Activated naive CD4-positive, alpha-beta T cell treated with anti-CD3 and anti-CD28 coated beads, Interleukin-2, amount 10 ng/mL, durations not matched to agents 7 days and 5 days (primary cell): ENCODE results near the gene FBN3.
"Not testable (repeated sequence)": the region's sequence is repeated elsewhere in the genome, so short reads cannot be mapped to it uniquely, and the experiment has no call there.

Experiments used
- CTCF ChIA-PET: fragments of 350-600 bp; sonication (Branson Sonifier 250); formaldehyde crosslinking; loops from one replicate; lab custom pipeline; 2021; ENCODE audit warnings: antibody characterized with exemption; lab: Charles Lee
- DNase-seq: peaks from one replicate; pipeline ENCODE4 v3.0.0-alpha.2; 2020
- H3K27ac Mint-ChIP-seq: one replicate; pipeline ENCODE4 v1.8.0; 2021; ENCODE audit warnings: mild to moderate bottlenecking, moderate library complexity, mixed read lengths
- H3K27me3 Mint-ChIP-seq: one replicate; pipeline ENCODE4 v1.8.0; 2021; ENCODE audit warnings: mild to moderate bottlenecking, mixed read lengths
- H3K36me3 Mint-ChIP-seq: one replicate; pipeline ENCODE4 v1.8.0; 2021; ENCODE audit warnings: mixed read lengths
- H3K4me1 Mint-ChIP-seq: one replicate; pipeline ENCODE4 v1.8.0; 2021; ENCODE audit warnings: mixed read lengths
- H3K4me3 Mint-ChIP-seq: one replicate; pipeline ENCODE4 v1.8.0; 2021; ENCODE audit warnings: mild to moderate bottlenecking, moderate library complexity, mixed read lengths
- H3K9me3 Mint-ChIP-seq: one replicate; pipeline ENCODE4 v1.8.0; 2021; ENCODE audit warnings: mixed read lengths

The FBN3 gene

DNA sequence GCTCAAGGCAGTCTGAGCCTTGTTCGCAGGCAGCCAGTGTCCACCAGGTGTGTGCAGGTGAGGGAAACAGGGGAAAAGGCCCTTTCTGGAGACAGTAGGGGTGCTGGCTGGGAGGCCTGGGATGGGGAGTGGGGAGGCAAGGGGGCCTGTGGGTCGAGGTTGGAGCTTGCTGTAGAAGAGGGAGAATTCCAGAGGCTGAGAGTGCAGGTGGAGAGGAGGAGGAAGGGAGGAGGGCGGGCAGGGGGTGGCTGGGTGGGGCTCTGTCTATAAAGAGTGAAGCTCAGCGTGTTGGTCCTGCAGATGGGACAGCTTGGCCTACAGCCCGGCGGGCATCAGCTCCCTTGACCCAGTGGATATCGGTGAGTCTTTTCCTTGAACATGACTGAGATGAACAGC, 96.9 kb downstream of the FBN3 start, which contains the start of gene CCL25:
CCL25 (plus strand) TSS at position 297 of the 396 bp plus-strand sequence. CDS start 290 bp downstream, outside the sequence.
- peak within 1 kb of the TSS; percentile 82 for H3K27ac Mint-ChIP-seq
- H3K4me1 Mint-ChIP-seq = peaks cover 28% of the 10 kb centered on the region
- H3K36me3 Mint-ChIP-seq = no peaks in the 10 kb centered on the region
- no peaks in the 10 kb centered on the region for H3K9me3 Mint-ChIP-seq
- H3K27me3 Mint-ChIP-seq = peaks cover 22% of the 10 kb centered on the region
- DNase-seq = no peak
- CTCF ChIA-PET = no interaction called here
- peak within 1 kb of the TSS; percentile 50 for H3K4me3 Mint-ChIP-seq

DNA sequence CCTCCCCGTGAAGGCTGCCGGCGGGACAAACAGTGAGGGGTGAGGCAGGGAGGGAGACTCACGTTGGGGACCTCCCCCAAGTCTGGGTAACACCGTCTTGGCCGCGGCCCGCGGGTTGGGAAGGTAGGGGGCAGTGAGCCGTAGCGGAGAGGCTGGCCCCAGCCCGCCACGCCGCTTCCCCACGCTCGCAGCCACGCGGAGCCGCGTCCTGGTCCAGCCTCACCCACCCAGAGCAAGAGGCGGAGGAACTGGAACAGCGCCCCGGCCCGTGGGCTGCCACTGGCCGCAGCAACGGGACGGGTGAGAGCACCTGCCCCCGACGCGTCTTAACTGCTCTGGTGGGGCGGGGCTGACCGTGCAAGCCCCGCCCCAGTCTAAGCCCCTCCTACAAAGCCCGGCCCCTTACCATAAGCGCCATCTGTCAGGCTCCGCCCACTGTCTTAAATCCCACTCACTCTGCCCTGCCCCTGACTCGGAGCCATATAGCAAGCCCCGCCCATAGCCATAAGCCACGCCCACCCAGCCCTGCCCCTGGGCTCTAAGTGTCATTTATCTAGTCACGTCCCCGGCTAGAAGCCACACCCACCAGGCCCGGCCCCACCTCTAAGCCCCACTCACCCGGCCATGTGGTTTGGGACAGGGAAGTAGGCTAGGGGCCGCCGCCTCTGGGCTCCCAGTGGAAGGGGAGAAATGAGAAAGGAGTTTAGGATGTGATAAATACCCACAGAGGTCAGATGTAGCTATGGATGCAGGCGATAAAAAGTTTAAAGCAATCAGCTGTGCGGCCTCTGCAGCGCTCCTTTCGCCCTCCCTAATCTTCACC, 98.9 kb downstream of the FBN3 start:
- Mint-ChIP-seq H3K4me3 (peak overlapping the region; percentile 44), H3K9me3 (no peaks in the 10 kb centered on the region), H3K27ac (peak overlapping the region; percentile 80), H3K4me1 (peaks cover 33% of the 10 kb centered on the region), H3K36me3 (no peaks in the 10 kb centered on the region), H3K27me3 (peaks cover 28% of the 10 kb centered on the region)
- peak; percentile 92 for DNase-seq
- CTCF ChIA-PET = no interaction called here

DNA sequence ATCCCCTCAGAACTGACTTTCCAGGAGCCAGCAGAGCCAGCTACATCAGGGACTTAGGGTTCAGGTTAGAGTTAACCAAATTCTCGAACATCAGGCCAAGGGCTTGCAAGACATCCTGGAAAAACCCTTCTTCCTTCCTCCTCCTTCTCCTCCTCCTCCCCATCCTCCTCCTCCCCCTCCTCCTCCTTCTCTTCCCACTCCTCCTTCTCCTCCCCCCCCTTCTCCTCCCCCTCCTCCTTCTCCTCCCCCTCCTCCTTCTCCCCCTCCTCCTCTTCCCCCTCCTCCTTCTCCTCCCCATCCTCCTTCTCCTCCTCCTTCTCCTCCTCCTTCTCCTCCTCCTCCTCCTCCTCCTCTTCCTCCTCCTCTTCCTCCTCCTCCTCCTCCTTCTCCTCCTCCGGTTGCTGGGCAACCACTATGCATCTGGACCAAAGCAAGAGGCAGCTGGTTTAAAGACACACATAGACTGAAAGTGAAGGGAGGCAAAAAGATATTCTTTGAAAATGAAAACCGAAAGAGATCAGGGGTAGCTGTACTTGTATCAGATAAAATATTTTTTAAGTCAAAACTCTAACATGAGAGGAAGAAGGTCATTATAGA, 102.7 kb downstream of the FBN3 start:
- Mint-ChIP-seq H3K27me3 (peaks cover 34% of the 10 kb centered on the region), H3K9me3 (no peaks in the 10 kb centered on the region), H3K4me3 (no peak overlapping the region), H3K36me3 (no peaks in the 10 kb centered on the region), H3K27ac (no peak overlapping the region), H3K4me1 (peaks cover 17% of the 10 kb centered on the region)
- DNase-seq = peak; percentile 34
- CTCF ChIA-PET = interaction anchor here (0.7 kb wide), 1 partner anchor 32 kb away, joined by 3 read pairs; no protein-coding TSS in a partner anchor

DNA sequence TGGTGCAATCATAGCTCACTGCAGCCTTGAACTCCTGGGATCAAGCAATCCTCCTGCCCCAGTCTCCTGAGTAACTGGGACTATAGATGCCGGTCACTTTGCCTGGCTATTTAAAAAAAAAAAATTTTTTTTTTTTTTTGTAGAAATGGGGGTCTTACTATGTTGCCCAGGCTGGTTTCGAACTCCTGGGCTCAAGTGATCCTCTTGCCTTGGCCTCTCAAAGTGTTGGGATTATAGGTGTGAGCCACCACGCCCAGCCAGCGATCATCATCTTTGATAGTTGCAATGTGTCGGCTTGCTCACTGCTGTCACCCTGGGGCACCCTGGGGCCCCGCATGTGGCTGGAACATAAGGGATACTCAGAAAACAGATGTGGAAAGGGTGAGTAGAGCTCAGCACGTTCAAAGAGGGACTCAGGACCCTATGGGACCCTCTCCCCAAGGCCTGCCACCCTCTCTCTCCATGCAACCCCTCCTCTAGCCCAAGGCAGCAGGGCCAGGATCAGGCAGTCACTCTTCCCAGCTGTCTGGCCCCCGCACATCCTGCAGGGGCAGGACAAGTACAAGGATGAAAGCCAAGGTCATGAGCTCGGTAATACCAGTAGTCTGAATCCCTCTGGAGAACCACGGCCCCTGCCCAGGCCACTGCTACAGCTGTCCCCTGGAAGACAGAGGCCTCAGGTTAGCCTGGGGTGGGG, 103.4 kb downstream of the FBN3 start:
- Mint-ChIP-seq H3K27ac (no peak overlapping the region), H3K27me3 (peaks cover 39% of the 10 kb centered on the region), H3K9me3 (no peaks in the 10 kb centered on the region), H3K4me3 (no peak overlapping the region), H3K36me3 (no peaks in the 10 kb centered on the region), H3K4me1 (peaks cover 12% of the 10 kb centered on the region)
- no peak for DNase-seq
- CTCF ChIA-PET = interaction anchor here (0.8 kb wide), 1 partner anchor 208 kb away, joined by 3 read pairs; no protein-coding TSS in a partner anchor

DNA sequence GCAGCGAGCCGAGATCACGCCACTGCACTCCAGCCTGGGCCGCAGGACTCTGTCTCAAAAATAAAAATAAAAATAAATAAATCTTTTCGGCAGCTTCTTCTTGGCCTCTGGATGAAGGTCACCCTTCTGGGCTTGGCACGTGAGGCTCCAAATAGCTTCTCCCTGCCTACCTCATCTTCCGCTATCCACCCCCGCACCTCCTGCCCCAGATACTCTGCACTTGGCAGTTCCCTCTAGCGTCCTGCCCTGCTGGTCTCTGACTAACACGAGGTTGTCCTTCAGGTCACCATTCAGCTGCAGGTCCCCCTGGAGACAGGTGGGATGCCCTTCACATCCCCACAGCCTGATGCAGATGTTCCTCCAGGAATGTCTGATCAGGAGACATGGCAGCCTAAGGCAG, 105.4 kb downstream of the FBN3 start:
- no peaks in the 10 kb centered on the region for H3K9me3 Mint-ChIP-seq
- H3K27ac Mint-ChIP-seq = peak overlapping the region; percentile 19
- CTCF ChIA-PET = no interaction called here
- H3K36me3 Mint-ChIP-seq = no peaks in the 10 kb centered on the region
- H3K4me1 Mint-ChIP-seq = peaks cover 6% of the 10 kb centered on the region
- H3K27me3 Mint-ChIP-seq = peaks cover 28% of the 10 kb centered on the region
- DNase-seq = no peak
- H3K4me3 Mint-ChIP-seq = no peak overlapping the region

DNA sequence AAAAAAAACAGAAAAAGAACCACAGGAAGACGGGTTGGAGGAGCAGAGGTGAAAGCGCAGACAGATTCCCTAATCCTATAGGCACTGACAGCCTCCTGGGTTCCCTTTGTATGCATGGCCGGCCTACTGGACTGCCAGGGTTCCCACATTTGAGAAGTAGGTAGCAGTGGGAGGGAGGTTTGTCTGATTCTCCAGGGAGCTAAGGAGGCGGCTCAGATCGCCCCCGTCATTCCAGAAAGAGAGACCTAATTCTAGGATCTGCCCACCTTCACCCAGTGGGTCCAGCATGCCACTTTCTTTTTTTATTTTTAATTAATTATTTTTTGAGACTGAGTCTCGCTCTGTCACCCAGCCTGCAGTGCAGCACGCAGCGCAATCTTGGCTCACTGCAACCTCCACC, 106.5 kb downstream of the FBN3 start:
- Mint-ChIP-seq H3K27me3 (peaks cover 25% of the 10 kb centered on the region), H3K9me3 (no peaks in the 10 kb centered on the region), H3K36me3 (no peaks in the 10 kb centered on the region), H3K4me1 (peaks cover 6% of the 10 kb centered on the region), H3K4me3 (no peak overlapping the region), H3K27ac (no peak overlapping the region)
- DNase-seq = no peak
- CTCF ChIA-PET = no interaction called here

DNA sequence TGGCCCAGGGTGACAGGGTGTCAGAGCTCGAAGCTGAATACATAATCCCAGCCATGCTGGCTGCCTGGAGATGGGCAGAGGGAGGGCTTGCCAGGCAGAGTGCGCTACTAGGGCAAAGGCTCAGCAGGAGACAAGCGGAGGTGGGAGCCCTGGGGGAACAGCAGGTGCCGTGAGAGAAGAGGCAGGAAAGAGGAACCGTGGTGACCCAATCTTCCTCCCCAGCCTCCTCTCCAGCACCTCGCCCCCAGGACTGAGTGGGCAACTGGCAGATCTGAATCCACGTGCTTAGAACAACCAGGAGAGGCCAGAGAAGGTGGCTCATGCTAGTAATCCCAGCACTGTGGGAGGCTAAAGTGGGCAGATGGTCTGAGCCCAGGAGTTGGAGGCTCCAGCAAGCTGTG, 107.9 kb downstream of the FBN3 start:
- H3K36me3 Mint-ChIP-seq = no peaks in the 10 kb centered on the region
- H3K9me3 Mint-ChIP-seq = no peaks in the 10 kb centered on the region
- peaks cover 35% of the 10 kb centered on the region for H3K27me3 Mint-ChIP-seq
- no peak for DNase-seq
- H3K27ac Mint-ChIP-seq = no peak overlapping the region
- CTCF ChIA-PET = no interaction called here
- no peak overlapping the region for H3K4me3 Mint-ChIP-seq
- no peaks in the 10 kb centered on the region for H3K4me1 Mint-ChIP-seq

DNA sequence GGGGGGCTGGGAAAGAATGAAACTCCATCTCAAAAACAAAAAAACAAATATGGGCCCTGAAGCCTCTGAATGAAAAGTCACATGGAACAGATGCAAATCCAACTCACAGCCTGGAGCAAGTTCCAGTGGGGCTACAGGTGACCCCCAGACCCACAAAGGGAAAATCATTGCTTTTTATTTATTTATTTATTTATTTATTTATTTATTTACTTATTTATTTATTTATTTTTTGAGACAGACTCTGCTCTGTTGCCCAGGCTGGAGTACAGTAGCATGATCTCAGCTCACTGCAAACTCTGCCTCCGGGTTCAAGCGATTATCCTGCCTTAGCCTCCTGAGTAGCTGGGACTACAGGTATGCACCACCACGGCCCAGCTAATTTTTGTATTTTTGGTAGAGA, 110.2 kb downstream of the FBN3 start:
- Mint-ChIP-seq H3K9me3 (no peaks in the 10 kb centered on the region), H3K4me3 (no peak overlapping the region), H3K36me3 (no peaks in the 10 kb centered on the region), H3K4me1 (no peaks in the 10 kb centered on the region), H3K27ac (no peak overlapping the region), H3K27me3 (peaks cover 39% of the 10 kb centered on the region)
- no peak for DNase-seq
- CTCF ChIA-PET = no interaction called here

DNA sequence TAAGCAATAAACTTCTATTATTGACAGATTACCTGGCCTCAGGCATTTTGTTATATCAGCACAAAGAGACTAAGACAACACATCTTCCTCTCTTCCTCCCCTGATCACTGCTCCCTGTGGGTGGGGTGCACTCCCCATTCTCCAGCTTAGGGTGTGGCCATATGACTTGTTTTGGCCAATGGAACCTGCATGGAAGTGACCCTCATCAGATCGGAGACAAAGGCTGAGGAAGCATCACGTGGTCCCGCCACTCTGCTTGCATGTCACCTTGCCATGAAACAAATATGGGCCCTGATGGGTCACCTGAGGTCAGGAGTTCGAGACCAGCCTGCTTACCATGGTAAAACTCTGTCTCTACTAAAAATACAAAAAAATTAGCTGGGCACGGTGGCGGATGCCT, 110.6 kb downstream of the FBN3 start:
- H3K27me3 Mint-ChIP-seq = peaks cover 38% of the 10 kb centered on the region
- DNase-seq = no peak
- H3K4me3 Mint-ChIP-seq = no peak overlapping the region
- no peaks in the 10 kb centered on the region for H3K36me3 Mint-ChIP-seq
- CTCF ChIA-PET = no interaction called here
- H3K4me1 Mint-ChIP-seq = no peaks in the 10 kb centered on the region
- no peak overlapping the region for H3K27ac Mint-ChIP-seq
- H3K9me3 Mint-ChIP-seq = no peaks in the 10 kb centered on the region

DNA sequence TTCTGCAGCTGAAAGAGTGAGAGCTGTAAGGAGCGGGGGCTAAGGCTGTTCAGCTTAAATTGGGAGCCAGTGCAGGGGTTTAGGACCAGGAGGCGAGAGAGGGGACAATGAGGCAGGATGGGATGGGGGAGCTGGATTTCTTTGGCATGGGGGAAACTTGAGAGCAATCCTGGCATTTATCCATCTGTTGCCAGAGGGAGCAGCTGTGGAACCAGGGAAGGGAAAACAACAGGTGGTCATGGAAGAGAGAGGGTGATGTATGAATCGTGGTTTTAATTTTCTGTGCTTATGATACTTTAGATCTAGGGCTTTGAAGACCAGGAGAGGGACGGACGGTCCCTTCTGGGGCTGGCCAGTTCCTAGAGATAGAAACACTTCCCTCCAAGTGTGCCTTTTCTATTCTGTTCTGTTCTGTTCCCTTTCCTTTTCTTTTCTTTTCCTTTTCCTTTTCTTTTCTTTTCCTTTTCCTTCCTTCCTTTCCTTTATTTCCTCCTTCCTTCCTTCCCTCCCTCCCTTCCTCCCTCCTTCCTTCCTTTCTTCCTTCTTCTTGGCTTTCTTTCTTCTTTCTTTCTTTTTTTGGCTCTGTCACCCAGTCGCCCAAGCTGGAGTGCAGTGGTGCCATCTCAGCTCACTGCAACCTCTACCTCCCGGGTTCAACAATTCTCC, 112.8 kb downstream of the FBN3 start:
- Mint-ChIP-seq H3K27ac (no peak overlapping the region), H3K4me3 (no peak overlapping the region), H3K4me1 (no peaks in the 10 kb centered on the region), H3K9me3 (no peaks in the 10 kb centered on the region), H3K27me3 (peaks cover 49% of the 10 kb centered on the region), H3K36me3 (no peaks in the 10 kb centered on the region)
- CTCF ChIA-PET = no interaction called here
- DNase-seq = no peak

DNA sequence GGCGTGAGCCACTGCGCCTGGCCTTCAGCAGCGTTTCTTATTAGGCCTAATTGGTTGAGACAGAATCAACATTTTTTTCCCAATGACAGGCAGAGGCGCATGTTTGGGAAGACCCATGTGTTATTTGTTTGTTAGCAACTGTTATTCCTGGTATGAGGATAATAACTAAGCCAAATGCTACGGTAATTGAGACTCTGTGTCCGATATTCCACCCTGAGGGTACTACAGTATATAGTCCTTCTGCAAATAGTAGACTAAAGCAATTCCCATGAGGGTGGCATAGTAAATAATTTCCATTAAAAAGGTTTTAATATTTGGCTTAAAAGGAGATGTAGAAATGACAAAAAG, 115.2 kb downstream of the FBN3 start:
- peaks cover 57% of the 10 kb centered on the region for H3K27me3 Mint-ChIP-seq
- DNase-seq = no peak
- H3K4me3 Mint-ChIP-seq = no peak overlapping the region
- CTCF ChIA-PET = no interaction called here
- no peaks in the 10 kb centered on the region for H3K4me1 Mint-ChIP-seq
- H3K9me3 Mint-ChIP-seq = no peaks in the 10 kb centered on the region
- H3K36me3 Mint-ChIP-seq = no peaks in the 10 kb centered on the region
- no peak overlapping the region for H3K27ac Mint-ChIP-seq

DNA sequence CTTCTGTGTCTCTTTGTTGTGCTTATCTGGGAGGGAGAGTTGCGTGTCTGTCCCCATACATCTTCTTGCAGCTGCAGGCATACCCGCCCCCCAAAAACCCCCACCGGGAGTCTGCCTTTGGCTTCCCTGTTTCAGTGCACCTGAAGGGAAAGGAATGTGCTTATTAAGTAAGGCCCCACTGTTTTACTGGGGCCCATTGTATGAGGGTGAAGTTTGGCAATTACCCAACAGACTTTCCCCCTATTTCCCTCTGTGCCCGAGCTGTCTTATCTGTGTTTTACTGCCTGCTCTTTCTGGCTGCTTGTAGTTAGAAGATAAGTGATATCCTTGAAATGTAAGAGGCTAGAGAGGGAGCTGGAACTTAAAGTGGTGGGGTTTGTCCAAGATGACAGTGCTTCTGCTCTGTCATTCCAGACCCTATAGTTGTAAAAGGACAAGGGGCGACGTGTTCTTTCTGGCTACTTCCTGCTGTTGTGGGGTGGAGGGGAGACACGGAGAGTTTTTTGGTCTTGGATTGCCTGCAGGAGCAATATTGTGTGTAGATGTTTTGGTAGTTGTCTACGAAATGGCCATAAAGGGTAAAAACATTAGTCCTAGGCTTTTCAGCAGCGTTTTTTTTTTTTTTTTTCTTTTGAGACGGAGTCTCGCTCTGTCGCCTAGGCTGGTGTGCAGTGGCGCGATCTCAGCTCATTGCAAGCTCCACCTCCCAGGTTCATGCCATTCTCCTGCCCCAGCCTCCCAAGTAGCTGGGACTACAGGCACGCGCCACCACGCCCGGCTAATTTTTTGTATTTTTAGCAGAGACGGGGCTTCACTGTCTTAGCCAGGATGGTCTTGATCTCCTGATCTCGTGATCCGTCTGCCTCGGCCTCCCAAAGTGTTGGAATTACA, 115.9 kb downstream of the FBN3 start:
- peaks cover 57% of the 10 kb centered on the region for H3K27me3 Mint-ChIP-seq
- H3K4me1 Mint-ChIP-seq, CTCF ChIA-PET, H3K9me3 Mint-ChIP-seq, H3K36me3 Mint-ChIP-seq, H3K4me3 Mint-ChIP-seq, H3K27ac Mint-ChIP-seq, DNase-seq: not testable (repeated sequence)

DNA sequence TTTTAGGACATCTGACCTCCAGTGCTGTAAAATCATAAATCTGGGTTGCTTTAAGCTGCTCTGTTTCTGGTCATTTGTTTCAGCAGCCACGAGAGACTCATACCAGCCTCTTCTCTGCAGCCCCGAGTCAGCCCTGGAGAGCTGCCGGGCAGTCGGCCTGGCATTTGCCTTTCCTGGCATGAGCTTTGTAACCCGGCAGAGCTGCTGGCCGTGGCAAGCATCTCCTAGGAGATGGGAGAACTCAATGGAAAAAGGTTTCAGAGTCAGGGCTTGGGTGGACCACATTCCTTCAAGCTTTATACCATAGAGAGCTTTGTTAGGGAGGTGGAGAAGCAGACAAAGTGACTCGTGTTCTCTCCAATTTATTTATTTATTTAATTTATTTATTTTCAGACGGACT, 118.4 kb downstream of the FBN3 start:
- no peak overlapping the region for H3K4me3 Mint-ChIP-seq
- no peaks in the 10 kb centered on the region for H3K4me1 Mint-ChIP-seq
- H3K27ac Mint-ChIP-seq = no peak overlapping the region
- no peaks in the 10 kb centered on the region for H3K9me3 Mint-ChIP-seq
- no peak for DNase-seq
- CTCF ChIA-PET = no interaction called here
- H3K36me3 Mint-ChIP-seq = no peaks in the 10 kb centered on the region
- H3K27me3 Mint-ChIP-seq = peaks cover 32% of the 10 kb centered on the region
